ENCODE results near the gene PARP1. TPM values are rescaled to one million over a fixed set of nuclear protein-coding genes. Genes with fewer than 3 reads are reported as not detected.
"Not testable (repeated sequence)": the region's sequence is repeated elsewhere in the genome, so short reads cannot be mapped to it uniquely, and the experiment has no call there.

Gene PARP1
- total RNA-seq, 1 donor from 2014 or later: 115 TPM

DNA sequence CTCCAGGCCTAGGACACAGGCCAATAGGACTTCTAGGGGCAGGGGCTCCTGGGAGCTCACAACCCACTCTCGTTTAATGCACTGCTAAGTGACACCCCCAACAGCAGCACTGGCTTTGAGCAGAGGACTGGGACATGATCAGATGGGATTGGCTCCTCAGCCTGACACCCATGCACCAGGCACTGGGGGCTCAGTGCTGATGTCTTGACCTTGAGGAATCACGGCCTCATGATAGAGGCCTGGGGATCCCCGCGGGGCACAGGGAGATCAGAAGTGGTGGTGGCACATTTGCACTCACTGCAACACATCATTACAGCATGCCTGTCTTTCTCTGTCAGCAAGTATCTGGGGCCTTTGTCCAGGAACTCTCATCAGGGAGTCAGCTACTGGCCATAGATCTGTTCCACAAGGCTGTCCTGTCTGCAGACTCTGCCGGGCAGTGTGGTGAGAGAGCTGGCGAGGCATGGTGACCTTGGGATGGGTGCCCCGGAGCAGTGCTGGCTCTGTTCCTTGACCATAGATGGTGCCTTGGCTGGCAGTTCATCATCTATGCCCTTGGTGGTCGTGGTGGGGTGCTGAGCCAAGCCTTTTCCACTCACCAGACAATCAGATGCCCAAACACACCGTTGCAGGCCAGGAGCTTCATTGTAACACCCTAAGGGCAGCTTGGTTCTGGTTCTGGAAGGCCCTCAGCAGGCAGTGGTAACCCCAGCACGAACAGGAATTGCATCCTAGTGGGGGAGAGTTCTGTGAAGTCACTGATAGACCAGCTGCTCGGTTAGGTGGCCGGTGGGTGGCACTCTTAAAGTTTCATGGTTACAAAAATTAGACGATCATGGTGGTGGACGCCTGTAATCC lies 22.2 kb upstream of the PARP1 start:
- DNase-seq (ENCODE audit: low spot score in 2 of 2): no peak
- no peak for FAIRE-seq

DNA sequence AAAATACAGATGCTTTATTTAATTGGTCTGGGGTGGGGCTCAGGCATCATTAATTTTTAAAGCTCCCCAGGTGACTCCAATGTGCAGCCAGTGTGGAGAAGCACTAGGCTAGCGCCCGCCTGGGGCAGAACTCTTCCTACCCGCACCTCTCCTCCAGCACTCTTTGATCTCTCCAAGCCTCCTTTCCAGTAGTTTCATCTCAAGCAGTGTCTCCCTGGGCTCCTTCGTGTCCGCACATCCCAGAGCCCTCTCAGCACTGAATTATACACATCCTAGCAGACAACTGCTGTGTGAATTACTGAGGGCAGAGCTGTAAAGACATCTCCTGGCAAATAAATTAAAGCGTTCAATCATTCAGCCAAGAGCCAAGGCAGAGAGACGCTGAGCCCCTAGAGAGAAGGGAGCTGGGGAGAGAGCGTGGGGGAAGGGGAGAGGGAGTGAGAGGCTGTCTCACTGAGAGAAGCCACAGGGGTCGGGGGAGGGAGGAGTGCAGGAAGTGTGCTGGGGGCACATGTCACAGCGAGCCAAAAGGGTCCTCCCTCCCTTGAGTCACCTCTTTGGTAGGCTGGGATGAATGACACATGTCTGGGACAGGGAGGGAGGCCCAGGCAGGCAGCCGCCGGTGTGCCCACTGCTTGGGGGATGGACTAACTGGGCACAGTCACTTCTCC lies 21.0 kb upstream of the PARP1 start:
- DNase-seq (ENCODE audit: low spot score in 2 of 2): no peak

GRCh38 chr1:226428348-226428747 lies 20.5 kb upstream of the PARP1 start:
- no peak for DNase-seq (ENCODE audit: low spot score in 2 of 2)
- no peak for FAIRE-seq

More for the DNA sequence above, 21.0 kb upstream of the PARP1 start:
- FAIRE-seq: no peak

GRCh38 chr1:226427131-226427530 lies 19.2 kb upstream of the PARP1 start:
- FAIRE-seq (no peak), DNase-seq (ENCODE audit: low spot score in 2 of 2) (no peak)

DNA sequence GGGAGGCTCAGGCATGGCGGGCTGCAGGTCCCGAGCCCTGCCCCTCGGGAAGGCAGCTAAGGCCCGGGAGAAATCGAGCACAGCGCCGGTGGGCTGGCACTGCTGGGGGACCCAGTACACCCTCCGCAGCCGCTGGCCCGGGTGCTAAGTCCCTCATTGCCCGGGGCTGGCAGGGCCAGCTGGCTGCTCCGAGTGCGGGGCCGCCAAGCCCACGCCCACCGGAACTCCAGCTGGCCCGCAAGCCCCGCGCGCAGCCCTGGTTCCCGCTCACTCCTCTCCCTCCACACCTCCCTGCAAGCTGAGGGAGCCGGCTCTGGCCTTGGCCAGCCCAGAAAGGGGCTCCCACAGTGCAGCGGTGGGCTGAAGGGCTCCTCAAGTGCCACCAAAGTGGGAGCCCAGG lies 18.5 kb upstream of the PARP1 start:
- FAIRE-seq; DNase-seq (ENCODE audit: low spot score in 2 of 2): not testable (repeated sequence)

DNA sequence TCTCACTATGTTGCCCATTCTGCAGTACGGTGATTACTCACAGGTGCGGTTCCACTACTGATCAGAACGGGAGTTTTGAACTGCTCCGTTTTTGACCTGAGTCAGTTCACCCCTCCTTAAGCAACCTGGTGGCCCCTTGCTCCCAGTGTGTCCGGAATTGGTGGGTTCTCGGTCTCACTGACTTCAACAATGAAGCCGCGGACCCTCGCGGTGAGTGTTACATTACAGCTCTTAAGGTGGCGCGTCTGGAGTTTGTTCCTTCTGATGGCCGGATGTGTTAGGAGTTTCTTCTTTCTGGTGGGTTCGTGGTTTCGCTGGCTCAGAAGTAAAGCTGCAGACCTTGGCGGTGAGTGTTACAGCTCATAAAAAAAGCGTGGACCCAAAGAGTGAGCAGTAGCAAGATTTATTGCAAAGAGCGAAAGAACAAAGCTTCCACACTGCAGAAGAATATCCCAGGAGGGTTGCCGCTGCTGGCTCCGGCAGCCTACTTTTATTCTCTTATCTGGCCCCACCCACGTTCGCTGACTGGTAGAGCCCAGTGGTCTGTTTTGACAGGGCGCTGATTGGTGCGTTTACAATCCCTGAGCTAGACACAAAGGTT lies 17.6 kb upstream of the PARP1 start:
- FAIRE-seq (no peak), DNase-seq (ENCODE audit: low spot score in 2 of 2) (no peak)

- no peak for FAIRE-seq
Observed at GRCh38 chr1:226425004-226425378, 17.1 kb upstream of the PARP1 start.

GRCh38 chr1:226424221-226425003 lies 16.5 kb upstream of the PARP1 start:
- FAIRE-seq (no peak), DNase-seq (ENCODE audit: low spot score in 2 of 2) (peak; percentile 60 to 61)

More at GRCh38 chr1:226425004-226425378, 17.1 kb upstream of the PARP1 start:
- no peak for DNase-seq (ENCODE audit: low spot score in 2 of 2)

DNA sequence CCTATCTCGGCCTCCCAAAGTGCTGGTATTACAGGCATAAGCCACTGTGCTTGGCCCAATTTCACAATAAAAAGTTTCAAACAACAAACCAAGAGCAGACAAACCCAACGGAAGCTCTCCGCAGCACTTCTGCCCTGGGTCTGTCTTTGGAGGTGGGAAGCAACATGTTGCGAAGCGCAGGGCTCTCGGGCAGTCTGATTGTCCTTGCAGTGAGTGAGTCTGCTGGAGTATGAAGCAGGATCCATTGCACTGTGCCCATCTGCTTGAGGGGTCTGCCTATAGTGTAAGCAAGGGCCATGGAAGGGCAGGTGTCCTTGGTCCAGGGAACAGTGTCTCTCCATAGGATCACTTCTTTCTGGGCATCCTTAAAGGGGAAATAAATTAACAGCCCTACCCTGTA lies 14.6 kb upstream of the PARP1 start:
- no peak for DNase-seq (ENCODE audit: low spot score in 2 of 2)
- no peak for FAIRE-seq

DNA sequence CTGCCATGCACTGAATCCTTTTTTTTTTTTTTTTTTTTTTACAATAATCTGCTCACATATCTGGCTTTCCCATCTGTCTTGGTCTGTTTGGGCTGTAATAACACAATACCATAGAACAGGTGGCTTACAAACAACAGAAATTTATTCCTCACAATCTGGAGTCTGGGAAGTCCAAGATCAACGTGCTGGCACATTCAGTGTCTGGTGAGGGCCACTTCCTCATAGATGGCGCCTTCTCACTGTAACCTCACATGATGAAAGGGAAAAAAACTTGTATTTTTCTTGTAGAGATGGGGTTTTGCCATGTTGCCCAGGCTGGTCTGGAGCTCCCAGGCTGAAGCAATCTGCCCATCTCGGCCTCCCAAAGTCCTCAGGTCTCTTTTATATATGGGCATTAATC lies 13.0 kb upstream of the PARP1 start:
- DNase-seq (ENCODE audit: low spot score in 2 of 2) (no peak), FAIRE-seq (no peak)

DNA sequence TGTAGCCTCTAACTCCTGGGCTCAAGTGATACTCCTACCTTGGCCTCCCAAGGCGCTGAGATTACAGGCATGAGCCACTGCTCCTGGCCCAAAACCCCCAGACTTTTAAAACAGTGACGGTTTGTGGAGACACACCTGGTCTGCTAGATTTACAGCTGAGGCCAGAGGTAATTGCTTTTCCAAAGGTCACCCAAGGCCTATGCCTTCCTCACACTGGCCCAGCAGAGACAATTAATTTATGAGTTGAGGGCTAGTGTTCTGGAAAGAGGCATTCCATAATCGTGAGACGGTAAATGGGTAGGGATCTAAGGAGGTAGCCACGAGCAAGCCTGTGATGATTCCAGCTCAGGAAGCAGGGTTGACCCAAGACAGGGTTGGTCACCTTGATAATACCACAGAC lies 12.4 kb upstream of the PARP1 start:
- FAIRE-seq (no peak), DNase-seq (ENCODE audit: low spot score in 2 of 2) (no peak)

GRCh38 chr1:226419284-226420029 lies 11.6 kb upstream of the PARP1 start:
- FAIRE-seq (no peak), DNase-seq (ENCODE audit: low spot score in 2 of 2) (no peak)

DNA sequence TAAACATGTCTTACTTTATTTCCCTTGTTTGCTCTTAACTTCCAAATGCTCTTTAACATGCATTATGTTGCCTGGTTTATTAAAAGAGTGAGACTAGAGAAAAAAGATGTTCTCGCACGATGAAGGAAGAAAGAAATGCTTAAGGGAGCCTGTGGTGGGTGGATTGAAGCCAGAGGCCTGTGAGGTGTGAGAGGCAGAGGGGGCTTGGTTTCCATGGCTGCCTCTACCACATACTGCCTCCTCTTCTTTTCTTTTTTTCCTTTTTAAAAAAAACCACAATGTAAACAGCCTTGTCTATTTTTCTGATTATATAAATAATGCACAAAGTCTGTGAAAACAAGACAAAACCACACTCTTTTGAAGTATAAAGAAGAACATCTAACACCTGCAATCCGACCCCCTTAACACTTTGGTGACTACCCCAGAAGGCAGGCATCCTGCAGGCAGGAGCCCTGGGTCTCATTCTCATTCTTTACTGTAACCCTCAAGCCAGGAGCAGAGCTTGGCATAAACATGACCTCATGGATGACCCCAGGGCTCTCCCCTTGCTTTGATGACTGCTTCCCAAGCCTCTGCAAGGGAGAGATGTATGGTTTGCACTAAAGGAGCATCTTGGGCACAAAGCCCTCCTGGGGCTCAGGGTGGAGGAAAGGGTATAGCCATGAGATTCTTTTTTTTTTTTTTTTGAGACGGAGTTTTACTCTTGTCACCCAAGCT lies 10.1 kb upstream of the PARP1 start:
- FAIRE-seq: no peak
- DNase-seq (ENCODE audit: low spot score in 2 of 2): no peak

DNA sequence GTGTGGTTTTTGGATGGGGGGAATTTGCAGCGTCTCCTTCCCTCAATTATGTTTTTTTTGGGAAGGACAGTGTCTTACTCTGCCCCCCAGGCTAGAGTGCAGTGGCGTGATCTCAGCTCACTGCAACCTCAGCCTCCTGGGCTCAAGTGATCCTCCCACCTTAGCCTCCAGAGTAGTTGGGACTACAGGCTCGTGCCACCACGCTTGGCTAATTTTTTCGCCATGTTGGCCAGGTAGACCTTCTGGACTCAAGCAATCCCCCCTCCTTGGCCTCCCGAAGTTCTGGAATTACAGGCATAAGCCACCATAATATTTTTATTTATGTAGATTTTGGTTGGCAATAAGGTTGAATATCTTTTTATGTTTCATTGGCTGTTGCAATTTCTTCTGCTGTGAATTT lies 9.5 kb upstream of the PARP1 start:
- DNase-seq (ENCODE audit: low spot score in 2 of 2) (no peak), FAIRE-seq (no peak)

DNA sequence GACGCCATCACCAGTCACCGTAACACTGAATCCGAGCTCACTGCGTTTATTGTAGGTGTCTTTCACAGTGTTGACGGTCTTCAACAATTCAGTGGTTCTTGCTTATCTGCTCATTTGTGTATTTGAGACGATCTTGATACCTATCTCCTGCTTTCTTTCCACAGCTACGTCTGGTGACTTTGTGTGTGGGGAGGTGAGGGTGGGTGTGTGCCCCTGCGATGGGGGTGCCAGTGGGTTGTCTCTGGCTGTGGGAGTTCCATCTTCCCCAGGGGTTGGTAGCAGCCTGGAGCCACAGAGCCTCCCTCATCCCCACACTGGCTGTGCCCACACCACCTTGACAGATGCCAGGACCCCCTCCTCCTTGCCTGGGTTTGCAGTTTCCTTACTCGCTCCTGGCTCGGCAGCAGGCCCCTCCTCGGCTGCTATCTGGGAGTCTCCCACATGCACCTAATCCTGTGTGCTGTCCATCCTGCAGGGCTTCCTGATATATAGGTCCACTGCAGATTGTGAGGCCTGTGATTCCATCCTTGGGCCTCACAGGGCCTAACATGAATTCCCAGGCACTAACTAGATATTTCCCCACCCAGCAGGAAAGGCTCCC lies 6.3 kb upstream of the PARP1 start:
- DNase-seq (ENCODE audit: low spot score in 2 of 2) (no peak), FAIRE-seq (no peak)

- FAIRE-seq (no peak), DNase-seq (ENCODE audit: low spot score in 2 of 2) (peak in 1 of 2 donors; percentile 39)
Observed at GRCh38 chr1:226411619-226412018, 3.7 kb upstream of the PARP1 start.

DNA sequence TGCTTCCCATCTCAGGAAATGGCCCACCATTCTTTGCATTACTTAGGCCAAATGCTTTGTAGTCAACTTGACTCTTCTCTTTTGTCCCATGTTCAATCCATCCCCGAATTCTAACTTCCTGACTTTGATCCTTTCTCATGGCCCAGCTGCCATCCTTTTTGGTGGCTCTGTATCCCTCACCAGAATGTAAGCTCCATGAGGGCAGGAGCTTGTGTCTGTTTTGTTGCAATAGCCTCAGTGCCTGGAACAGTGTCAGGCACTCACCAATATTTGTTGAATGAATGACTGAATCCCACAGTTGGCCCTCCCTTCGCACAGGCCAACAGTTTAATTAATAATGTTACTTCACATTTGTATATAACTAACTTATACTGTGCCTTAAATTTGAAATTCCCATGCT lies 3.1 kb upstream of the PARP1 start:
- DNase-seq (ENCODE audit: low spot score in 2 of 2): no peak
- no peak for FAIRE-seq

GRCh38 chr1:226409392-226409791 lies 1.5 kb upstream of the PARP1 start:
- no peak for DNase-seq (ENCODE audit: low spot score in 2 of 2)
- no peak for FAIRE-seq
